Activated CD4-positive, alpha-beta T cell treated with anti-CD3 and anti-CD28 coated beads, Interleukin-2, amount 50 U/mL, for 1 hour (primary cell): Measurements from ENCODE around the gene LZTR1.
"Not testable (repeated sequence)": the region's sequence is repeated elsewhere in the genome, so short reads cannot be mapped to it uniquely, and the experiment has no call there.

Source experiments
- DNase-seq: peaks from one replicate; pipeline ENCODE4 v3.0.0-alpha.2; 2020

LZTR1 gene

GRCh38 chr22:20981787-20982562 lies at the start of gene LZTR1:
Gene LZTR1 (plus strand): TSS chr22:20982297. CDS start chr22:20982372, 75 bp downstream.
- peak; percentile 57 for DNase-seq

GRCh38 chr22:20933910-20934309 lies 48.2 kb upstream of the LZTR1 start:
- DNase-seq = no peak

GRCh38 chr22:20935049-20935448 lies 47.0 kb upstream of the LZTR1 start:
- DNase-seq = not testable (repeated sequence)

GRCh38 chr22:20935780-20936539 lies 46.1 kb upstream of the LZTR1 start:
- not testable (repeated sequence) for DNase-seq

- DNase-seq = no peak
Measured at GRCh38 chr22:20937031-20937793, 44.9 kb upstream of the LZTR1 start.

- no peak for DNase-seq
Measured at GRCh38 chr22:20937794-20938671, 44.1 kb upstream of the LZTR1 start.

- not testable (repeated sequence) for DNase-seq
Measured at GRCh38 chr22:20939457-20940185, 42.5 kb upstream of the LZTR1 start.

- DNase-seq = no peak
Measured at GRCh38 chr22:20940186-20940651, 41.9 kb upstream of the LZTR1 start.

GRCh38 chr22:20940904-20941385 lies 41.2 kb upstream of the LZTR1 start:
- no peak for DNase-seq

GRCh38 chr22:20942203-20942902 lies 39.7 kb upstream of the LZTR1 start:
- DNase-seq = not testable (repeated sequence)

- DNase-seq = no peak
Measured at GRCh38 chr22:20943104-20943933, 38.8 kb upstream of the LZTR1 start.

GRCh38 chr22:20944042-20944441 lies 38.1 kb upstream of the LZTR1 start:
- DNase-seq = no peak

- no peak for DNase-seq
Measured at GRCh38 chr22:20945578-20945934, 36.5 kb upstream of the LZTR1 start.

- DNase-seq = no peak
Measured at GRCh38 chr22:20946080-20946986, 35.8 kb upstream of the LZTR1 start.

- DNase-seq = no peak
Measured at GRCh38 chr22:20946991-20947390, 35.1 kb upstream of the LZTR1 start.

GRCh38 chr22:20948450-20948849 lies 33.6 kb upstream of the LZTR1 start:
- no peak for DNase-seq

- no peak for DNase-seq
Measured at GRCh38 chr22:20948989-20949388, 33.1 kb upstream of the LZTR1 start.

GRCh38 chr22:20949698-20950183 lies 32.4 kb upstream of the LZTR1 start:
- no peak for DNase-seq
